ENCODE results near the gene TSPEAR.

- TF ChIP-seq, protein P1, sequence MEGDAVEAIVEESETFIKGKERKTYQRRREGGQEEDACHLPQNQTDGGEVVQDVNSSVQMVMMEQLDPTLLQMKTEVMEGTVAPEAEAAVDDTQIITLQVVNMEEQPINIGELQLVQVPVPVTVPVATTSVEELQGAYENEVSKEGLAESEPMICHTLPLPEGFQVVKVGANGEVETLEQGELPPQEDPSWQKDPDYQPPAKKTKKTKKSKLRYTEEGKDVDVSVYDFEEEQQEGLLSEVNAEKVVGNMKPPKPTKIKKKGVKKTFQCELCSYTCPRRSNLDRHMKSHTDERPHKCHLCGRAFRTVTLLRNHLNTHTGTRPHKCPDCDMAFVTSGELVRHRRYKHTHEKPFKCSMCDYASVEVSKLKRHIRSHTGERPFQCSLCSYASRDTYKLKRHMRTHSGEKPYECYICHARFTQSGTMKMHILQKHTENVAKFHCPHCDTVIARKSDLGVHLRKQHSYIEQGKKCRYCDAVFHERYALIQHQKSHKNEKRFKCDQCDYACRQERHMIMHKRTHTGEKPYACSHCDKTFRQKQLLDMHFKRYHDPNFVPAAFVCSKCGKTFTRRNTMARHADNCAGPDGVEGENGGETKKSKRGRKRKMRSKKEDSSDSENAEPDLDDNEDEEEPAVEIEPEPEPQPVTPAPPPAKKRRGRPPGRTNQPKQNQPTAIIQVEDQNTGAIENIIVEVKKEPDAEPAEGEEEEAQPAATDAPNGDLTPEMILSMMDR (IDR thresholded peaks at IDR 0.05) = no peak
- TF ChIP-seq EP300 (IDR thresholded peaks at IDR 0.05) = no peak
These were observed 97.8 kb downstream of the TSPEAR start for GRCh38 chr21:44613386-44614155.
